Measurements from ENCODE around the gene PIP4K2B.

DNA sequence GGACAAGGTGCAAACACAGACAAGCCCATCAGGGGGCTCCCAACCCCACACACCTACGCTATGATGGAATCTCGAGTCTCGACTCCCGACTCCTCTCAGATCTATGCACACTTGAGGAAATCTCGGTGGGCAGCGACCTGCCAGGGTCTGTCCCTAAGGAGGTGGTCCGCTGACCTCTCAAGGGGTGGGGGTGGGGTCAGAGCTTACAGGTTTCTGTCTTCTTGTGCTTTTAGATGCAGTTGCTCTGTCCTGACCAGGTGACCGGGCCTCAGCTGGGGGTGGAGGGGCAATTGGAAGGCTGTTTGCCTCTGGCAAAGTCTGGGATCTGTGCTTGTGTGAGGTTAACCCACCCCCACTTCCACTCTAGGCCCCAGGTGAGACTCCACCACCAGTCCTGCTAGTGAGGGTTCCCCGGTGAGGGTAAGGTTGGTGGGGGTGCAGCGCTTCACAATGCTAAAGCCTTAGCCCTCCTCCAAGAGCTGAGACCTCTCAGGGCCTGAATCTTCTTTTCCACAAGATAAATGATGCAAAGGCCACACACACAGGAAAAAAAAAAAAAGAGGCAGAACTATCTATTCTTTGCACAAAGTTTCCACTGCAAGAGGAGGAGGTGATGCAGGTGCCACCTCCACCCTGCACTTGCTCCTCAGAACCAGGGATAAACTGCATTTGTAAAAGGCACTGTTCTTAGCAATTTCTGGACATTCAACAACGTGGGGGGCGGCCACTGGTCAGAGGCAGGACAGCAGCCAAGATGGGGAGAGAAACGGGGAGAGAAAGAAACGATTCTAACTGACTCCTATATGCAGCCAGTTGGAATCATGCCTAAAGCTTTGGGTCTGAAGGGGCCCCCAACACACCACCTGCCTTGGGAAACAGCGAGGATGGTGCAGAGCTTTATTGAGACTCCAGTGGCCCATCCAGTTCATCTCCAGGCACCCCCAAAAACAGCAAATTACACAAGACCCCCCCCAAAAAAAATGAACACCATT is 65.1 kb downstream of the PIP4K2B start:
- TF ChIP-seq, protein P1, sequence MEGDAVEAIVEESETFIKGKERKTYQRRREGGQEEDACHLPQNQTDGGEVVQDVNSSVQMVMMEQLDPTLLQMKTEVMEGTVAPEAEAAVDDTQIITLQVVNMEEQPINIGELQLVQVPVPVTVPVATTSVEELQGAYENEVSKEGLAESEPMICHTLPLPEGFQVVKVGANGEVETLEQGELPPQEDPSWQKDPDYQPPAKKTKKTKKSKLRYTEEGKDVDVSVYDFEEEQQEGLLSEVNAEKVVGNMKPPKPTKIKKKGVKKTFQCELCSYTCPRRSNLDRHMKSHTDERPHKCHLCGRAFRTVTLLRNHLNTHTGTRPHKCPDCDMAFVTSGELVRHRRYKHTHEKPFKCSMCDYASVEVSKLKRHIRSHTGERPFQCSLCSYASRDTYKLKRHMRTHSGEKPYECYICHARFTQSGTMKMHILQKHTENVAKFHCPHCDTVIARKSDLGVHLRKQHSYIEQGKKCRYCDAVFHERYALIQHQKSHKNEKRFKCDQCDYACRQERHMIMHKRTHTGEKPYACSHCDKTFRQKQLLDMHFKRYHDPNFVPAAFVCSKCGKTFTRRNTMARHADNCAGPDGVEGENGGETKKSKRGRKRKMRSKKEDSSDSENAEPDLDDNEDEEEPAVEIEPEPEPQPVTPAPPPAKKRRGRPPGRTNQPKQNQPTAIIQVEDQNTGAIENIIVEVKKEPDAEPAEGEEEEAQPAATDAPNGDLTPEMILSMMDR (conservative IDR thresholded peaks at IDR 0.05 in 1 of 2, IDR thresholded peaks at IDR 0.05 in 1 of 2; ENCODE audit: extremely low read depth in 1 of 2, insufficient read depth in 1 of 2, low read depth in 1 of 2, low read length in 2 of 2): peak in 1 of 2 donors; percentile 12
- TF ChIP-seq EZH2 (IDR thresholded peaks at IDR 0.05; ENCODE audit: borderline replicate concordance, low read length): no peak

Measured in mammary epithelial cell (primary cell).